Brain microvascular endothelial cell (primary cell): Measurements from ENCODE around the gene LLGL1.
A peak's percentile ranks its signal among the peaks of the same experiment; 100 is the strongest.

Source experiments
- DNase-seq: peaks from one replicate; pipeline ENCODE4 v3.0.0-alpha.2; 2020
- H3K27ac ChIP-seq: fragments of 250-450 bp; sonication (Bioruptor Pico); 2 replicates; pipeline ENCODE4 v1.5.1; 2020; ENCODE audit warnings: mild to moderate bottlenecking, moderate library complexity
- H3K27me3 ChIP-seq: fragments of 250-450 bp; sonication (Bioruptor Pico); replicated peaks from 2 replicates; pipeline ENCODE4 v1.5.1; 2020; ENCODE audit warnings: mild to moderate bottlenecking
- H3K36me3 ChIP-seq: fragments of 250-450 bp; sonication (Bioruptor Pico); replicated peaks from 2 replicates; pipeline ENCODE4 v1.5.1; 2020; ENCODE audit warnings: mild to moderate bottlenecking
- H3K4me3 ChIP-seq: 2 replicates; pipeline ENCODE4 v1.5.1; 2011; ENCODE audit warnings: low read depth, mild to moderate bottlenecking, control low read depth, low read length, moderate library complexity
- CTCF ChIP-seq: IDR thresholded peaks from 2 replicates; pipeline ENCODE4 v1.5.1; 2011; ENCODE audit warnings: low read depth, mild to moderate bottlenecking, moderate library complexity, low read length, control low read depth, inconsistent platforms; ENCODE audit errors: missing control alignments
- in situ Hi-C: cut with HindIII; loops from 2 replicates; pipeline ENCODE4 v1.10.0; 2017; ENCODE audit warnings: low sequenced_read_pairs, low pct_ligation_motif_present

The LLGL1 gene

GRCh38 chr17:18267927-18268711 lies 42.7 kb downstream of the LLGL1 start:
- Histone ChIP-seq H3K27me3 (no peaks in the 10 kb centered on the region), H3K36me3 (peaks cover 13% of the 10 kb centered on the region), H3K4me3 (no peak overlapping the region), H3K27ac (no peak overlapping the region)
- no peak for DNase-seq
- TF ChIP-seq CTCF = no peak
- in situ Hi-C loops = no loop called here

DNA sequence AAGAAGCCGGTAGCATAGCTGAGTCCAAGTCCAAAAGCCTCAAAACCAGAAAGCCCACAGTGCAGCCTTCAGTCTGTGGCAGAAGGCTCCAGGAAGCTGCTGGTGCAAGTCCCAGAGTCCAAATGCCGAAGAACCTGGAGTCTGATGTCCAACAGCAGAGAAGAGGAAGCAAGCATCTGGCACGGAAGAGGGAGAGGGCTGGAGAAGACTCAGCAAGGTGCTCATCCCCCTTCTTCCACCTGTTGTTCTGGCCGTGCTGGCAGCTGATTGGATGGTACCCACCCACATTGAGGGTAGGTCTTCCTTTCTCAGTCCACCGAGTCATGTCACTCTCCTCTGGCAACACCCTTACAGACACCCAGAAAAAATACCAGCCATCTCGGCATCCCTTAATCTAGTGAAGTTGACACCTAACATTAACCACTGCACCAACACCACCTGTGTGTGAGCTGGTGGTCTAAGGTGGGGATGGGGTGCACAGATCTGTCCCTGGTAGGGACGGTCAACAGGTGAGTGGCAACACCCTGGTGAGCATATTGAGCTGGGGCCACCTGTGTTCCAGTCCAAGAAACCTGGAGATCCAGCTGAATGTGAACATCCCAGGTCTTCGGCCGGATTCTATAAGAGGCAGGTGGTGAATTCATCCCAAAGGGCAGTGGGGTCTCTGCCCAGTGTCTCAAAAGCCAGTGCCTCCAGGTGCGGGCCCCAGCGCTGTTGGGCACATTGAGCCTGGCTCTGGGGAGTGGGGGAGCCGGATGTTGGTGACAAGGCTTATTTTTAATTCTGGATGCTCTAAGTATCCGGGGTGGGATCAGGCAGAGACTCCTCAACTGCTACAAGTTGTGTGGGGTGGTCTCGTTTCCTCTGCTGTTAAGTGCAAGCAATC lies 44.9 kb downstream of the LLGL1 start:
- H3K36me3 ChIP-seq = peaks cover 18% of the 10 kb centered on the region
- H3K27me3 ChIP-seq = no peaks in the 10 kb centered on the region
- no peak for TF ChIP-seq CTCF
- in situ Hi-C loops = no loop called here
- no peak overlapping the region for H3K4me3 ChIP-seq
- no peak for DNase-seq
- no peak overlapping the region for H3K27ac ChIP-seq

DNA sequence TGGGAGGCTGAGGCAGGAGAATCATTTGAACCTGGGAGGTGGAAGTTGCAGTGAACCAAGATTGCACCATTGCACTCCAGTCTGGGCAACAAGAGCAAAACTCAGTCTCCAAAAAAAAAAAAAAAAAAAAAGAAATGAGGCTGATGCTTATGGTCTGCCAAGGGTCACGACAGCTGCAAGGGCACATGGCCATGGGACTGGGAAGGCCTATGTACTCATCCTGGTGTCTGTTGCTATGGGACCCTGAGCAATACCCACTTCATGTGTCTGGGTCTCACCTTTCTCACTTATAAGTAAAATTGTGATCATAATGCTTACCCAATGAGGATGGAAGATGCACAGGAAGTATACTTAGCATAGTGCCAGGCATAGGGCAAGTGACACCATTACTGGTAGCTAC lies 51.6 kb downstream of the LLGL1 start:
- no peak for TF ChIP-seq CTCF
- in situ Hi-C loops = no loop called here
- DNase-seq = no peak
- Histone ChIP-seq H3K27ac (no peak overlapping the region), H3K36me3 (peaks cover 56% of the 10 kb centered on the region), H3K4me3 (no peak overlapping the region), H3K27me3 (no peaks in the 10 kb centered on the region)

DNA sequence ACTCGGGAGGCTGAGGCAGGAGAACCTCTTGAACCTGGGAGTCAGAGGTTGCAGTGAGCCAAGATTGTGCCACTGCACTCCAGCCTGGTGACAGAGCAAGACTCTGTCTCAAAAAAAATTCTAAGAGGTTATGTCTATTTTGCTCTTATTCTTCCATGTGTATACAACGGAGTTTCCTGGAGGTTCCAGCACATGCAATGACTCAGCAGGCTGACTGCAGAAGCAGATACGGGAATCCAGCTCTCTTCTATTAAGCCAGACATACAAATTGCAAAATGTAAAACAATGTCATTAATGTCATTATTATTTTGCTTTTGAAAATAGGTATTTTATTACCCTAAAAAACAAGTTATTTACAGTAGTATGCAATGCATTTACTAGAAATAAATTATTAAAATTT lies 53.4 kb downstream of the LLGL1 start:
- TF ChIP-seq CTCF = no peak
- H3K36me3 ChIP-seq = peaks cover 67% of the 10 kb centered on the region
- in situ Hi-C loops = no loop called here
- no peak overlapping the region for H3K4me3 ChIP-seq
- peak; percentile 55 for DNase-seq
- no peak overlapping the region for H3K27ac ChIP-seq
- no peaks in the 10 kb centered on the region for H3K27me3 ChIP-seq

DNA sequence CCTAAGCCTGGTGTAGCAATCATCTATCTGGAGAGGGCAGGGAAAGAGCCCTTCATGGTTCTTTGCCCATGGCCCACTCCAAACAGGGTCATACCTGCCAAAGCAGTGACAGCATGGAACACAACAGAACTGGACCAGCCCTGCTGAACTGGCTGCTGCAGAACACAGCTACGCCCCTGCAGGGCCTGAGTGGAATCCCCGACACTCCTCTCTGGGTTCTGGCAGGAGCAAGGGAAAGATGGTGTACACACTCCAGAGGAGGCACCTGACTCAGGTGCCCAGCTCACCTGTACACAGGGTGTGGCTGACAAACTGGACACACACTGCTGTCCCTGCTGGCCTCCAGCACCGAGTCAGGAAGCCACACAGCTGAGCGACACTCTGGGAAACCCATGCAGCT lies 54.8 kb downstream of the LLGL1 start:
- Histone ChIP-seq H3K27ac (no peak overlapping the region), H3K4me3 (no peak overlapping the region), H3K27me3 (no peaks in the 10 kb centered on the region), H3K36me3 (peaks cover 68% of the 10 kb centered on the region)
- no peak for DNase-seq
- TF ChIP-seq CTCF = no peak
- in situ Hi-C loops = no loop called here
